Ishikawa (cell line): ENCODE measurements around the gene PYHIN1.

Source experiments
- CEBPB ChIP-seq: IDR thresholded peaks from 2 replicates; pipeline ENCODE4 v1.6.1; 2012
- EGR1 ChIP-seq: IDR thresholded peaks from 2 replicates; pipeline ENCODE4 v1.6.1; 2012
- EP300 ChIP-seq: IDR thresholded peaks from 2 replicates; pipeline ENCODE4 v1.6.1; 2012; ENCODE audit warnings: borderline replicate concordance
- FOXM1 ChIP-seq: IDR thresholded peaks from 2 replicates; pipeline ENCODE4 v1.6.1; 2012; ENCODE audit warnings: low read depth, borderline replicate concordance
- REST ChIP-seq: IDR thresholded peaks from 2 replicates; pipeline ENCODE4 v1.6.1; 2012; ENCODE audit warnings: low read depth, mild to moderate bottlenecking
- TCF12 ChIP-seq: IDR thresholded peaks from 2 replicates; pipeline ENCODE4 v1.6.1; 2012; ENCODE audit warnings: low read depth
- YY1 ChIP-seq: IDR thresholded peaks from 2 replicates; pipeline ENCODE4 v1.6.1; 2012; ENCODE audit warnings: low read depth

DNA sequence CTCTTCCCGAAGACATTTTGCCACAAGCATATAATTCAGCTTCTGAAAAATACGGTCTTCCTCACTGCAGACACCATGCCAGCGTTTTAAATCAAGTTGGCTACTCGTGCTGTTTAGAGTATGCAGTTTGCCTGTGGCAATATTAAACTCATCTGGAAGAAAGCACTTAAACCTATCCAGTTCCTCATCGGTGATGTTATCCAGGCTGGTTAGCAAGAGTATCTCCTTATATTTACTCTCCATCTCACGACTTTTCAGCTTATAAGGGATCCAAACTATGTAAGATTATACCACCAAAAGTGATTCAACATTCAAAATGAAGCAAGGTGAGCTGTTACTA is 68.7 kb downstream of the PYHIN1 start:
- TF ChIP-seq EGR1 (no peak), EP300 (no peak), YY1 (no peak), CEBPB (no peak), TCF12 (no peak), REST (no peak), FOXM1 (no peak)
